NCI-H1092 treated with DMSO at 0.1 percent for 48 hours (cell line): ENCODE measurements around the gene GPR78.
A peak's percentile ranks its signal among the peaks of the same experiment; 100 is the strongest.

Experiments
- DNase-seq: peaks from one replicate; lab custom pipeline; 2025; lab: John Stamatoyannopoulos, UW

GPR78 gene

DNA sequence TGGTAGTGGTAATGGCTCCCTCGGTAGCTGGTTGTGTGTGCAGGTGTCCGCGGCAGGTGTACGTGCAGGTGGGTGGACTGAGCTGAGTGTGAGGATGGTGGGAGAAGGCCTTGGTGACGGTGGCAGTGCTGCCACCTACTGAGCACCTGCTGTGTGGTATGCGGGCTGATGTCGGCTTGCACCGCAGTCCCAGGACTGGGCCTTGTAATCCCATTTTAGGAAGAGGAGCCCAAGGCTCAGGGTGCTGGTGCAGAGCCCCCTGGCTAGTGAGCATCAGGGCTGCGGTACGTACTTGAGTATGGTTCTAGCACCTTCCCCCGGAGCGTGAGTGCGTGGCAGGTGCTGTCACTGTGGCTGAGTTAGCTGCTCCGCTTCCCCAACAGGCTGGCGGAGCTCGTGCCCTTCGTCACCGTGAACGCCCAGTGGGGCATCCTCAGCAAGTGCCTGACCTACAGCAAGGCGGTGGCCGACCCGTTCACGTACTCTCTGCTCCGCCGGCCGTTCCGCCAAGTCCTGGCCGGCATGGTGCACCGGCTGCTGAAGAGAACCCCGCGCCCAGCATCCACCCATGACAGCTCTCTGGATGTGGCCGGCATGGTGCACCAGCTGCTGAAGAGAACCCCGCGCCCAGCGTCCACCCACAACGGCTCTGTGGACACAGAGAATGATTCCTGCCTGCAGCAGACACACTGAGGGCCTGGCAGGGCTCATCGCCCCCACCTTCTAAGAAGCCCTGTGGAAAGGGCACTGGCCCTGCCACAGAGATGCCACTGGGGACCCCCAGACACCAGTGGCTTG lies 6.7 kb downstream of the GPR78 start:
- DNase-seq, result no peak

GRCh38 chr4:8587469-8588195 lies 7.4 kb downstream of the GPR78 start:
- DNase-seq, result no peak

- no peak for DNase-seq
These were observed 7.9 kb downstream of the GPR78 start for GRCh38 chr4:8588196-8588470.

DNA sequence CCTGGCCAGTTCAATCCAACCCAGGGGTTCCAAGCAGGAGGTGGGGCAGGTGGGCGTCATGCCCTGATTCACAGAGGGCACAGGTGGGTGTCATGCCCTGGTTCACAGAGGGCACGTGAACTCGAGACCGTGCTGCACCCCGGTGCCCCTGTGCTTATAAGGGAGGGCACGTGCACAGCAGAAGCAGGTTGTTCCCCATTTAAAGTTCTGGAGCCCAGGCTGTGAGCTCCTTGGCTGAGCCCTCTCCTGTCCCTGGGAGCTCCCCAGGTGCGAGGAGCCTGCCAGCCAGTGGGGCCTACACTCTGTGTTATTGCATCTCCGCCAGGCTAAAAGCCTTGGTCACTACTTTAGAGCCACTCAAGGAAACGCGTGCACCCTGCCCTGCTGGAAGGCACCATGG lies 9.1 kb downstream of the GPR78 start:
- no peak for DNase-seq

GRCh38 chr4:8589823-8590545 lies 9.8 kb downstream of the GPR78 start:
- no peak for DNase-seq

DNA sequence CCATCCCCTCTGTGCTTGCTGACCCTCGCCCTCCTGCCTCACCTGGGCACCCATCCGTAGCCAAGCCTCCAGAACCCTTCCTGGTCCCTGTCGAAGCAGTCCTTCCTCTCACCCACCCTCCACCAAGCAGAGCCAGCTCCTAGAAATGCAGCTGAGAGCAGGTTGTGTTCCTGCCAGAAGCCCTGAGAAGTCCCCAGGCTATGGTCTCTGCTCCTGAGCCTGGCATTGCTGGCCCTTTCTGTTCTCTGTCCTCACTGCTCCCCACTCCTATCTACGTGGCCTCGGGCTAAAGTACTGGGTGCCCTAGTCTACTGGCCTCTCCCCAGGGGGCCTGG lies 10.3 kb downstream of the GPR78 start:
- DNase-seq, result no peak

GRCh38 chr4:8591114-8591513 lies 10.9 kb downstream of the GPR78 start:
- no peak for DNase-seq

- DNase-seq, result no peak
These were observed 11.6 kb downstream of the GPR78 start for GRCh38 chr4:8591626-8592365.

- DNase-seq, result no peak
These were observed 12.4 kb downstream of the GPR78 start, which contains the start of gene CPZ for GRCh38 chr4:8592366-8593263. CPZ (plus strand) TSS chr4:8592765; CDS start chr4:8592834, 69 bp downstream.

- no peak for DNase-seq
These were observed 13.3 kb downstream of the GPR78 start for GRCh38 chr4:8593264-8594096.

GRCh38 chr4:8594097-8595038 lies 14.2 kb downstream of the GPR78 start:
- DNase-seq, result peak; percentile 45

- DNase-seq, result no peak
These were observed 15.3 kb downstream of the GPR78 start for GRCh38 chr4:8595237-8596087.

DNA sequence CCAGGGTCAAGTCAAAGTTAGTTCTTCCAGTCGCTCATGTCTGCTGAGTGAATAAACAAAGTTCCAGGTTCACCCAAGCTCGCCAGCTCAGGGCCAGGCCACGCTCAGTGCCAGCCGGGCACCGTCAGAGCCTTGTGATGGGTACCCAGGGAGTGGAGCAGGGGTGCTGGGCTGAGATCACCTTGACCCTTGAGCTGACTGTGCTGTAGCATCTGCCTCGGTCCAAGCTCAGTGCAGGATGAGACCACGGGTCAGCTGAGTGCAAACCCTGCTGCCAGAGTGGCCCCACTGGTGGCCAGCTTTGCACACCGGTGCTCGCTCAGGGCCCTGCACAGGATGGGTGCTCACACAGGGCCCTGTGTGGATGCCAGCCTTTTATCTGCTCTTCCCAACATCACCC lies 16.7 kb downstream of the GPR78 start:
- DNase-seq, result no peak

- no peak for DNase-seq
These were observed 17.1 kb downstream of the GPR78 start for GRCh38 chr4:8597319-8597718.

DNA sequence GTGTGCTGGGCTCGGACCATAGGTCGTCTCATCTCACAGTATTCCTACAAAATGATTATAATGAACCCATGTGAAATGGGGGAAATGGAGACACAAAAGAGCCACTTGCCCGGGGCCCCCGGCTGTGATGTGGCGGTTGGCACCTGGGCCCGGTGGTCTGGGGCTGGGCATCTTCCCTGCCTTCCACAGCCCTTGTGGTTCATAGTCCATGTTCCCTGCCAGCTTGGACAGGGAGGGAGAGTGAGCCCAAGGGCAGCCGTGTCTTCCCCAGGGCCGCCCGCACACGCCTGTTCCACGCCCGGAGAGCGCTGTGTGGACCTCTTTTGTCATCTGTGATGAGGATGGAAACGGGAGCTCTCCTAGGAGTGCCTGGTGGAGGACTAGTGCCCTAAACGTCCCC lies 17.6 kb downstream of the GPR78 start:
- DNase-seq, result no peak

DNA sequence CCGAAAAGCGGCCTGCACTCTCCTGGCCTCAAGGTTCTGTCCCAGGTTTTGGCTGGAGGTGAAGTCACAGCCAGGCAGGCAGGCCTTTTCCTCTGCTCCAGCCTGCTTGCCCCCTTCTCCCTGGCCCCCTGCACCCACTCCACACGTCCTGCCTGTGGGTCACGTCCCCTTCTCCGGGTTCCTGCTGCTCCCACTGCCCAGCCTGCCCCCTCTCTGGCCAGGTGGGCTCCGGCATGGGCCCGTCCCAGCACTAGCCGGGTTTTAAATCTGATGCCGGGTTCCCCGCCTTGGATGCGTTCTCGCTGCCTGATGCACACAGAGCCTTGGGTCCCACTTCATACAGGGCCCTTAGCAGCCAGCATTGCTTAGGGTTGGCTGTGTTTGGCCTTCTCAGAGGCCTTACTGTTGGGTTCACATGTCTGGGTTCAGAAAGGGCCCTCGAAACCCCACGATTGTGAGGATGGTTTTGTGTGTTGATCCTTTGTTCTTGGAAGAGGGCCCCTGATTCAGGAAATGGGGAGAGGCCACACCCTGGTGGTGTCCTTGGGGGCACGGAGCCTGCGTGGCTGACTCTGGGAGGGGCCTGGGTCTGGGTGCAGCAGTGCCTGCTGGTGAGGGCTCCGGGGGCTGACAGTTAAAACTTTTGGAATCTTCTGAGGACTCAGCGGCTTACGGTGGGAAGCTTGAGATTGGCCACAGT lies 18.3 kb downstream of the GPR78 start:
- no peak for DNase-seq

DNA sequence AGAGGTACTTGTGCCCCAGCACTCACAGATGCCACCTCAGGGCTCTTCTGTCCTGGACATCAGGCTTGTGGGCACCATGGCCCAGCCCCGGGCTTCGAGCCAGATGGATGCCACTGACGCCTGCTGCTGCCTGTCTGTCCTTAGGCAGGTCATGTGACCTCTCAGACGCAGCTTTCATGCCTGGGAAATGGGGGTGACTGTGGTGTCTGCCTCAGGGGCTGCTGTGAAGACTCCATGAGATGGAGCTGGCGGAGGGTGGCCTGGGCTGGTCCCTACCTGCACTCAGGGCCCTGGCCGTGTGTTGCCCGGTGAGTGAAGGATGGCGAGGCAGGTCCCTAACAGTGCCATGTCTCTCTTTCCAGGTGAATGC lies 18.9 kb downstream of the GPR78 start:
- no peak for DNase-seq

DNA sequence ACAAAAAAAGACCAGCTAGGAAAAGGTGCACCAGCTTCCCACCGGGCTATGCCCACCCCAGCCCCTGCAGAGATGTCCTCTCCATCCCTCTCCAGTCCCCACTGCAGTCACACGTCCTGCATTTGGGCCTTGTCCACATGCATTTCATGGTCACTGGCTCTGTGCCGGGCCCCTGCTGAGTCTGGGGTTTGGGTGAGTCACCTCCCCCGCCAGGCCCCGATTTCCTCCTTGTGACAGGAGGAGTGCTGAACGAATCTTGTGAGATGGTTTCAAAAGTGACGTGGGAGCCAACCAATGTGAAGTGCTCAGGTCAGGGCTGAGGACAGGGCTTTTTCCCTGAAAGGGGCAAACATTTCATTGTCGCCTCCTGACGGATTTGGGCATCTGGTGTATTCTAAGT lies 19.5 kb downstream of the GPR78 start:
- DNase-seq, result no peak
